Brain microvascular endothelial cell (primary cell): ENCODE measurements around the gene CPAMD8.

Experiments
- DNase-seq: peaks from one replicate; pipeline ENCODE4 v3.0.0-alpha.2; 2020
- H3K27ac ChIP-seq: fragments of 250-450 bp; sonication (Bioruptor Pico); 2 replicates; pipeline ENCODE4 v1.5.1; 2020; ENCODE audit warnings: mild to moderate bottlenecking, moderate library complexity
- H3K27me3 ChIP-seq: fragments of 250-450 bp; sonication (Bioruptor Pico); replicated peaks from 2 replicates; pipeline ENCODE4 v1.5.1; 2020; ENCODE audit warnings: mild to moderate bottlenecking
- H3K36me3 ChIP-seq: fragments of 250-450 bp; sonication (Bioruptor Pico); replicated peaks from 2 replicates; pipeline ENCODE4 v1.5.1; 2020; ENCODE audit warnings: mild to moderate bottlenecking
- H3K4me3 ChIP-seq: 2 replicates; pipeline ENCODE4 v1.5.1; 2011; ENCODE audit warnings: low read depth, mild to moderate bottlenecking, control low read depth, low read length, moderate library complexity
- in situ Hi-C: cut with HindIII; loops from 2 replicates; pipeline ENCODE4 v1.10.0; 2017; ENCODE audit warnings: low sequenced_read_pairs, low pct_ligation_motif_present
- TF ChIP-seq, protein P1 (sequence below): IDR thresholded peaks from 2 replicates; pipeline ENCODE4 v1.5.1; 2011; ENCODE audit warnings: low read depth, mild to moderate bottlenecking, moderate library complexity, low read length, control low read depth, inconsistent platforms; ENCODE audit errors: missing control alignments

Gene CPAMD8

GRCh38 chr19:16874250-16874977 lies 152.2 kb downstream of the CPAMD8 start:
- H3K36me3 ChIP-seq = peaks cover 64% of the 10 kb centered on the region
- TF ChIP-seq, protein P1, sequence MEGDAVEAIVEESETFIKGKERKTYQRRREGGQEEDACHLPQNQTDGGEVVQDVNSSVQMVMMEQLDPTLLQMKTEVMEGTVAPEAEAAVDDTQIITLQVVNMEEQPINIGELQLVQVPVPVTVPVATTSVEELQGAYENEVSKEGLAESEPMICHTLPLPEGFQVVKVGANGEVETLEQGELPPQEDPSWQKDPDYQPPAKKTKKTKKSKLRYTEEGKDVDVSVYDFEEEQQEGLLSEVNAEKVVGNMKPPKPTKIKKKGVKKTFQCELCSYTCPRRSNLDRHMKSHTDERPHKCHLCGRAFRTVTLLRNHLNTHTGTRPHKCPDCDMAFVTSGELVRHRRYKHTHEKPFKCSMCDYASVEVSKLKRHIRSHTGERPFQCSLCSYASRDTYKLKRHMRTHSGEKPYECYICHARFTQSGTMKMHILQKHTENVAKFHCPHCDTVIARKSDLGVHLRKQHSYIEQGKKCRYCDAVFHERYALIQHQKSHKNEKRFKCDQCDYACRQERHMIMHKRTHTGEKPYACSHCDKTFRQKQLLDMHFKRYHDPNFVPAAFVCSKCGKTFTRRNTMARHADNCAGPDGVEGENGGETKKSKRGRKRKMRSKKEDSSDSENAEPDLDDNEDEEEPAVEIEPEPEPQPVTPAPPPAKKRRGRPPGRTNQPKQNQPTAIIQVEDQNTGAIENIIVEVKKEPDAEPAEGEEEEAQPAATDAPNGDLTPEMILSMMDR = no peak
- H3K27ac ChIP-seq = no peak overlapping the region
- in situ Hi-C loops = no loop called here
- no peaks in the 10 kb centered on the region for H3K27me3 ChIP-seq
- no peak for DNase-seq
- no peak overlapping the region for H3K4me3 ChIP-seq

- H3K27ac ChIP-seq = no peak overlapping the region
- TF ChIP-seq, protein P1 = no peak
- H3K27me3 ChIP-seq = no peaks in the 10 kb centered on the region
- in situ Hi-C loops = no loop called here
- no peak for DNase-seq
- H3K36me3 ChIP-seq = peaks cover 64% of the 10 kb centered on the region
- H3K4me3 ChIP-seq = no peak overlapping the region
Measured at GRCh38 chr19:16873594-16873993, 153.0 kb downstream of the CPAMD8 start.

DNA sequence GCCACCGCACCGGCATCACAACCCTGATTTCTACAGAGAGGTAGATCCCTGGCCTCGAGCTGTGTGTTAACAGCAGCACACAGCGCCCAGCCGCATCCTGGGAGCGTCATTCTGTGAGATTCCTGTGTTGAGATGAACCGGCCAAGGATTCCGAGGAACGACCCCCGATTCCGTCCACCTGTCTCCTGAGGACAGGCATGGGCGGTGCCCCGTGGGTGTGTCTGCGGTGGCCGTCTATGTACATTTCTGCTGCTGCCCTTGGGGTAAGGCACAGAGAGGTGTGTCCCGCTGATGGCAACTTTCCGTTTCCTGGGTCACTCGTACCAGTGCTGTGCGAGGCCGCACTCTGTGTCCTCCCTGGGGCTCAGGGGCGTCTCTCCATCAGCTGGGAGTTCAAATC lies 153.9 kb downstream of the CPAMD8 start:
- no peak overlapping the region for H3K4me3 ChIP-seq
- H3K27ac ChIP-seq = no peak overlapping the region
- no peaks in the 10 kb centered on the region for H3K27me3 ChIP-seq
- TF ChIP-seq, protein P1 = no peak
- H3K36me3 ChIP-seq = peaks cover 60% of the 10 kb centered on the region
- no peak for DNase-seq
- in situ Hi-C loops = no loop called here

- Histone ChIP-seq H3K36me3 (peaks cover 66% of the 10 kb centered on the region), H3K27me3 (no peaks in the 10 kb centered on the region), H3K4me3 (no peak overlapping the region), H3K27ac (no peak overlapping the region)
- in situ Hi-C loops = no loop called here
- TF ChIP-seq, protein P1 = no peak
- no peak for DNase-seq
Measured at GRCh38 chr19:16871871-16872270, 154.7 kb downstream of the CPAMD8 start.

DNA sequence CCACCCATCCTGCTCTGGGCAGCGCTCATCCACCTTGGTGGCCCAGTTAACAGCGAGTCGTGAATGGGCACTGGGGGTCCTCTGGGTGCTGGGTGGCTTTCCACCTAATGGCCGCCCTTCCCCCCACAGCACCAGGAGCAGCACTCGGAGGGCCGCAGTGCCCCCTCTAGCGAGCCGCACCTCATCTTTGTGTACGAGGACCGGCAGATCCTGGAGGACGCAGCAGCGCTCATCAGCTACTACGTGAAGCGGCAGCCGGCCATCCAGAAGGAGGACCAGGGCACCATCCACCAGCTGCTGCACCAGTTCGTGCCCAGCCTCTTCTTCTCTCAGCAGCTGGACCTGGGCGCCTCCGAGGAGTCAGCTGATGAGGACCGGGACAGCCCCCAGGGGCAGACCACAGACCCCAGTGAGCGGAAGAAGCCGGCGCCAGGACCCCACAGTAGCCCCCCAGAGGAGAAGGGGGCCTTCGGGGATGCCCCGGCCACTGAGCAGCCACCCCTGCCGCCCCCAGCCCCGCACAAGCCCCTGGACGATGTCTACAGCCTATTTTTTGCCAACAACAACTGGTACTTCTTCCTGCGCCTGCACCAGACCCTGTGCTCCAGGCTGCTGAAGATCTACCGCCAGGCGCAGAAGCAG lies 157.2 kb downstream of the CPAMD8 start:
- peaks cover 73% of the 10 kb centered on the region for H3K36me3 ChIP-seq

More for the DNA sequence above, 157.2 kb downstream of the CPAMD8 start:
- no peaks in the 10 kb centered on the region for H3K27me3 ChIP-seq
- in situ Hi-C loops = no loop called here
- H3K4me3 ChIP-seq = no peak overlapping the region
- H3K27ac ChIP-seq = no peak overlapping the region
- TF ChIP-seq, protein P1 = no peak
- DNase-seq = no peak
